Subcutaneous adipose tissue (tissue), 4 donors: ENCODE data around the gene SLC22A5. TPM values are rescaled to one million over a fixed set of nuclear protein-coding genes. Genes with fewer than 3 reads are reported as not detected.

Source experiments
- CTCF ChIP-seq: fragments of 450-650 bp; IDR thresholded peaks from one replicate; pipeline ENCODE4 v1.5.1; 2016; ENCODE audit warnings: low read depth, mild to moderate bottlenecking, control low read depth, antibody characterized with exemption, moderate library complexity
- total RNA-seq, 4 donors: library from RNA; depleted of rRNA; stranded (reverse); fragments of >200 nt; gene quantifications; one replicate each; pipeline ENCODE4 v1.1.0, GENCODE V29; 2016

SLC22A5 gene
- total RNA-seq, 4 donors from 2014 or later: 5.6 to 8.2 (median 6.8) TPM

GRCh38 chr5:132427281-132428146, 58.0 kb downstream of the SLC22A5 start:
- no peak for TF ChIP-seq CTCF

- TF ChIP-seq CTCF: no peak
Measured at GRCh38 chr5:132428147-132428482, 58.6 kb downstream of the SLC22A5 start.

- no peak for TF ChIP-seq CTCF
Measured at GRCh38 chr5:132428484-132429462, 59.3 kb downstream of the SLC22A5 start.

- no peak for TF ChIP-seq CTCF
Measured at GRCh38 chr5:132429463-132430440, 60.2 kb downstream of the SLC22A5 start.

GRCh38 chr5:132430746-132431145, 61.2 kb downstream of the SLC22A5 start:
- no peak for TF ChIP-seq CTCF

- no peak for TF ChIP-seq CTCF
Measured at GRCh38 chr5:132431632-132432031, 62.1 kb downstream of the SLC22A5 start.
